ENCODE results near the gene IPO9. TPM values are rescaled to one million over a fixed set of nuclear protein-coding genes. Genes with fewer than 3 reads are reported as not detected.

IPO9 gene
- total RNA-seq, 1 donor from 2014 or later, result 9.3 TPM

DNA sequence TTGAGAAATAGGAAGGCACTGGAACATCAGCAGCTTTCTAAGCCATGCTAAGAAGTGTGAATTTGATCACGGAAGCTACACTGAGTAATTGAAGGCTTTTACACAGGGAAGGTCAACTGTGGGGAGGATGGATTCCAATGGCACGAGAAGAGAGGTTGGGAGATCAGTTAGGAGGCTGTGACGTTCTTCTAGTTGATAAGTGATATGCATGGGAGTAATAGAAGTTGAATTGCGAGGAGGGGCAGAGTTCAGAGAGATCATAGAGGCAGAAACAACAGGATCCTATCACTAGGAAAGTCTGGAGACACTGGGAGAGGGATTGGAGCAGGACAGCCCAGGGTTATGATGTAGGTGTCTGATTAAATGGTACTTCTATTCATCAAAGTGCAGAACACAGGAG, 101.2 kb downstream of the IPO9 start:
- Histone ChIP-seq H3K27ac (peak overlapping the region; percentile 72 to 94), H3K36me3 (peaks cover 28 to 73% of the 10 kb centered on the region in 2 donors), H3K4me1 (peaks cover 15 to 68% of the 10 kb centered on the region in 2 donors)

GRCh38 chr1:201930803-201931202, 101.8 kb downstream of the IPO9 start:
- no peaks in the 10 kb centered on the region for H3K9me3 ChIP-seq
- peaks cover 15 to 71% of the 10 kb centered on the region in 2 donors for H3K4me1 ChIP-seq
- H3K27me3 ChIP-seq, result no peaks in the 10 kb centered on the region
- intact Hi-C loops (cut with DNase I), result no loop called here
- no peak for DNase-seq (ENCODE audit: low spot score in 2 of 2)
- TF ChIP-seq, protein P1, sequence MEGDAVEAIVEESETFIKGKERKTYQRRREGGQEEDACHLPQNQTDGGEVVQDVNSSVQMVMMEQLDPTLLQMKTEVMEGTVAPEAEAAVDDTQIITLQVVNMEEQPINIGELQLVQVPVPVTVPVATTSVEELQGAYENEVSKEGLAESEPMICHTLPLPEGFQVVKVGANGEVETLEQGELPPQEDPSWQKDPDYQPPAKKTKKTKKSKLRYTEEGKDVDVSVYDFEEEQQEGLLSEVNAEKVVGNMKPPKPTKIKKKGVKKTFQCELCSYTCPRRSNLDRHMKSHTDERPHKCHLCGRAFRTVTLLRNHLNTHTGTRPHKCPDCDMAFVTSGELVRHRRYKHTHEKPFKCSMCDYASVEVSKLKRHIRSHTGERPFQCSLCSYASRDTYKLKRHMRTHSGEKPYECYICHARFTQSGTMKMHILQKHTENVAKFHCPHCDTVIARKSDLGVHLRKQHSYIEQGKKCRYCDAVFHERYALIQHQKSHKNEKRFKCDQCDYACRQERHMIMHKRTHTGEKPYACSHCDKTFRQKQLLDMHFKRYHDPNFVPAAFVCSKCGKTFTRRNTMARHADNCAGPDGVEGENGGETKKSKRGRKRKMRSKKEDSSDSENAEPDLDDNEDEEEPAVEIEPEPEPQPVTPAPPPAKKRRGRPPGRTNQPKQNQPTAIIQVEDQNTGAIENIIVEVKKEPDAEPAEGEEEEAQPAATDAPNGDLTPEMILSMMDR (IDR thresholded peaks at IDR 0.05), result no peak
- H3K4me3 ChIP-seq, result peak overlapping the region in 1 of 2 donors; percentile 24
- H3K27ac ChIP-seq, result peak overlapping the region; percentile 72 to 94
- H3K36me3 ChIP-seq, result peaks cover 25 to 71% of the 10 kb centered on the region in 2 donors

More for the DNA sequence above, 101.2 kb downstream of the IPO9 start:
- H3K27me3 ChIP-seq, result no peaks in the 10 kb centered on the region
- peak overlapping the region; percentile 23 to 24 for H3K4me3 ChIP-seq
- no peaks in the 10 kb centered on the region for H3K9me3 ChIP-seq
- intact Hi-C loops (cut with DNase I), result no loop called here
- TF ChIP-seq, protein P1 (IDR thresholded peaks at IDR 0.05), result no peak
- no peak for DNase-seq (ENCODE audit: low spot score in 2 of 2)

Other genes with a start within 250 kb of the IPO9 start
- 62.5 TPM for gene SHISA4, start 59.7 kb downstream of the IPO9 start, total RNA-seq
- 316 TPM for gene LMOD1, start 117.4 kb downstream of the IPO9 start, total RNA-seq
- 7.9 TPM for gene TIMM17A, start 126.3 kb downstream of the IPO9 start, total RNA-seq
- 106 TPM for gene RNPEP, start 153.5 kb downstream of the IPO9 start, total RNA-seq
- gene ELF3, start 181.4 kb downstream of the IPO9 start, total RNA-seq, result 0.96 TPM